Natural killer cell treated with Interleukin-12 subunit alpha and Interleukin-12 subunit beta and Interleukin-15 and Interleukin-18, amount 100 ng/mL, for 72 hours (primary cell): ENCODE data around the gene CDC42EP5. TPM values are rescaled to one million over a fixed set of nuclear protein-coding genes. Genes with fewer than 3 reads are reported as not detected.

Experiments used
- ATAC-seq, 2 donors: fragments of 150-1000 bp; cut with Tn5 transposase in 1 of 2; sonication (Bioruptor Pico), chemical (Tn5 transposase) in 1 of 2; 2 replicates each; pipeline ENCODE4 v1.10.0; 2021
- DNase-seq: peaks from one replicate; pipeline ENCODE4 v3.0.0; 2022; ENCODE audit warnings: low spot score
- H3K27ac Mint-ChIP-seq, 2 donors: 1 replicate in 1 of 2; 2 replicates in 1 of 2; pipeline ENCODE4 v1.8.0; 2022; ENCODE audit warnings: mixed read lengths in 2 of 2, mild to moderate bottlenecking in 1 of 2, moderate library complexity in 1 of 2
- H3K27me3 Mint-ChIP-seq, 2 donors: 1 replicate in 1 of 2; 2 replicates in 1 of 2; pipeline ENCODE4 v1.8.0; 2022; ENCODE audit warnings: mixed read lengths in 2 of 2
- H3K36me3 Mint-ChIP-seq: one replicate; pipeline ENCODE4 v1.8.0; 2022; ENCODE audit warnings: mixed read lengths
- H3K4me1 Mint-ChIP-seq, 2 donors: 1 replicate in 1 of 2; 2 replicates in 1 of 2; pipeline ENCODE4 v1.8.0; 2022; ENCODE audit warnings: low read depth in 2 of 2, mixed read lengths in 2 of 2, mild to moderate bottlenecking in 1 of 2
- H3K4me3 Mint-ChIP-seq: one replicate; pipeline ENCODE4 v1.8.0; 2022; ENCODE audit warnings: mixed read lengths
- H3K9me3 Mint-ChIP-seq: 2 replicates; pipeline ENCODE4 v1.8.0; 2022; ENCODE audit warnings: mixed read lengths
- total RNA-seq, 2 donors: library from RNA; stranded (reverse); gene quantifications; one replicate each; pipeline ENCODE4 v1.2.3, GENCODE V29; 2022

CDC42EP5 gene
- total RNA-seq, 2 donors from 2014 or later = not detected

- no peaks in the 10 kb centered on the region for H3K9me3 Mint-ChIP-seq
- H3K4me1 Mint-ChIP-seq = peaks cover 5 to 10% of the 10 kb centered on the region in 2 donors
- DNase-seq = no peak
- H3K36me3 Mint-ChIP-seq = peaks cover 12% of the 10 kb centered on the region
- no peaks in the 10 kb centered on the region for H3K27me3 Mint-ChIP-seq
- H3K27ac Mint-ChIP-seq = no peak overlapping the region
- peak in 1 of 2 donors; percentile 38 for ATAC-seq
- no peak overlapping the region for H3K4me3 Mint-ChIP-seq
Observed at GRCh38 chr19:54439174-54439851, 33.8 kb downstream of the CDC42EP5 start.

- H3K9me3 Mint-ChIP-seq = no peaks in the 10 kb centered on the region
- peaks cover 5 to 7% of the 10 kb centered on the region in 2 donors for H3K4me1 Mint-ChIP-seq
- no peak overlapping the region for H3K27ac Mint-ChIP-seq
- no peak overlapping the region for H3K4me3 Mint-ChIP-seq
- no peak for DNase-seq
- H3K27me3 Mint-ChIP-seq = no peaks in the 10 kb centered on the region
- ATAC-seq = no peak
- H3K36me3 Mint-ChIP-seq = peaks cover under 1% of the 10 kb centered on the region
Observed at GRCh38 chr19:54436628-54437252, 36.4 kb downstream of the CDC42EP5 start.

- H3K27ac Mint-ChIP-seq = no peak overlapping the region
- no peaks in the 10 kb centered on the region for H3K36me3 Mint-ChIP-seq
- DNase-seq (no peak), ATAC-seq (no peak)
- peaks cover 11% of the 10 kb centered on the region in 2 donors for H3K4me1 Mint-ChIP-seq
- no peak overlapping the region for H3K4me3 Mint-ChIP-seq
- H3K9me3 Mint-ChIP-seq = no peaks in the 10 kb centered on the region
- H3K27me3 Mint-ChIP-seq = peaks cover 0 to 4% of the 10 kb centered on the region in 2 donors
Observed at GRCh38 chr19:54436031-54436523, 37.0 kb downstream of the CDC42EP5 start.

GRCh38 chr19:54435551-54436016, 37.5 kb downstream of the CDC42EP5 start:
- no peaks in the 10 kb centered on the region for H3K36me3 Mint-ChIP-seq
- H3K27me3 Mint-ChIP-seq = peaks cover 0 to 5% of the 10 kb centered on the region in 2 donors
- H3K4me3 Mint-ChIP-seq = no peak overlapping the region
- peaks cover 13% of the 10 kb centered on the region in 2 donors for H3K4me1 Mint-ChIP-seq
- ATAC-seq = no peak
- H3K9me3 Mint-ChIP-seq = no peaks in the 10 kb centered on the region
- DNase-seq = no peak
- H3K27ac Mint-ChIP-seq = no peak overlapping the region

- Mint-ChIP-seq H3K9me3 (no peaks in the 10 kb centered on the region), H3K36me3 (no peaks in the 10 kb centered on the region), H3K27me3 (peaks cover 0 to 5% of the 10 kb centered on the region in 2 donors), H3K4me1 (peaks cover 13% of the 10 kb centered on the region in 2 donors), H3K4me3 (no peak overlapping the region), H3K27ac (no peak overlapping the region)
- DNase-seq (no peak), ATAC-seq (peak in 1 of 2 donors; percentile 2)
Observed at GRCh38 chr19:54434873-54435214, 38.3 kb downstream of the CDC42EP5 start.

GRCh38 chr19:54434112-54434872, 38.8 kb downstream of the CDC42EP5 start:
- Mint-ChIP-seq H3K9me3 (no peaks in the 10 kb centered on the region), H3K4me3 (no peak overlapping the region), H3K4me1 (peaks cover 13% of the 10 kb centered on the region in 2 donors), H3K36me3 (no peaks in the 10 kb centered on the region), H3K27ac (no peak overlapping the region), H3K27me3 (peaks cover 0 to 6% of the 10 kb centered on the region in 2 donors)
- DNase-seq = no peak
- ATAC-seq = no peak

- Mint-ChIP-seq H3K36me3 (no peaks in the 10 kb centered on the region), H3K4me1 (peaks cover 13% of the 10 kb centered on the region in 2 donors), H3K27me3 (peaks cover 0 to 11% of the 10 kb centered on the region in 2 donors), H3K4me3 (no peak overlapping the region), H3K9me3 (no peaks in the 10 kb centered on the region), H3K27ac (no peak overlapping the region)
- ATAC-seq (no peak), DNase-seq (no peak)
Observed at GRCh38 chr19:54433697-54434096, 39.4 kb downstream of the CDC42EP5 start.

- Mint-ChIP-seq H3K36me3 (no peaks in the 10 kb centered on the region), H3K27me3 (peaks cover 0 to 11% of the 10 kb centered on the region in 2 donors), H3K27ac (no peak overlapping the region), H3K4me3 (no peak overlapping the region), H3K9me3 (no peaks in the 10 kb centered on the region), H3K4me1 (peaks cover 13% of the 10 kb centered on the region in 2 donors)
- ATAC-seq (no peak), DNase-seq (no peak)
Observed at GRCh38 chr19:54432144-54432738, 40.9 kb downstream of the CDC42EP5 start.

- no peak for ATAC-seq
Observed at GRCh38 chr19:54431255-54431838, 41.7 kb downstream of the CDC42EP5 start.

GRCh38 chr19:54430306-54431254, 42.5 kb downstream of the CDC42EP5 start:
- Mint-ChIP-seq H3K9me3 (no peaks in the 10 kb centered on the region), H3K4me3 (peak overlapping the region; percentile 9), H3K27ac (no peak overlapping the region), H3K4me1 (peaks cover 13% of the 10 kb centered on the region in 2 donors), H3K27me3 (peaks cover 0 to 11% of the 10 kb centered on the region in 2 donors), H3K36me3 (no peaks in the 10 kb centered on the region)
- ATAC-seq (peak; percentile 76 to 85), DNase-seq (no peak)

More at GRCh38 chr19:54431255-54431838, 41.7 kb downstream of the CDC42EP5 start:
- H3K9me3 Mint-ChIP-seq = no peaks in the 10 kb centered on the region
- peaks cover 0 to 11% of the 10 kb centered on the region in 2 donors for H3K27me3 Mint-ChIP-seq
- peaks cover 13% of the 10 kb centered on the region in 2 donors for H3K4me1 Mint-ChIP-seq
- no peaks in the 10 kb centered on the region for H3K36me3 Mint-ChIP-seq
- DNase-seq = no peak
- H3K27ac Mint-ChIP-seq = no peak overlapping the region
- H3K4me3 Mint-ChIP-seq = peak overlapping the region; percentile 9

GRCh38 chr19:54429545-54430227, 43.4 kb downstream of the CDC42EP5 start:
- no peaks in the 10 kb centered on the region for H3K36me3 Mint-ChIP-seq
- no peak overlapping the region for H3K4me3 Mint-ChIP-seq
- peaks cover 0 to 13% of the 10 kb centered on the region in 2 donors for H3K27me3 Mint-ChIP-seq
- H3K9me3 Mint-ChIP-seq = no peaks in the 10 kb centered on the region
- no peak for DNase-seq
- peaks cover 8 to 9% of the 10 kb centered on the region in 2 donors for H3K4me1 Mint-ChIP-seq
- ATAC-seq = no peak
- no peak overlapping the region for H3K27ac Mint-ChIP-seq

- Mint-ChIP-seq H3K4me3 (no peak overlapping the region), H3K4me1 (peaks cover 8 to 9% of the 10 kb centered on the region in 2 donors), H3K36me3 (no peaks in the 10 kb centered on the region), H3K27me3 (peaks cover 0 to 13% of the 10 kb centered on the region in 2 donors), H3K27ac (no peak overlapping the region), H3K9me3 (no peaks in the 10 kb centered on the region)
- no peak for DNase-seq
- no peak for ATAC-seq
Observed at GRCh38 chr19:54429176-54429495, 44.0 kb downstream of the CDC42EP5 start.
